PC-9 (cell line): ENCODE data around the gene EHBP1.

Source experiments
- EZH2 ChIP-seq: fragments of 200-600 bp; sonication (generic); IDR thresholded peaks from 2 replicates; pipeline ENCODE4 v1.8.0; 2017; ENCODE audit warnings: antibody characterized with exemption, low read depth
- TF ChIP-seq, protein P1 (sequence below): fragments of 200-600 bp; sonication (generic); conservative IDR thresholded peaks from 2 replicates; pipeline ENCODE4 v1.6.1; 2017; ENCODE audit warnings: mixed run types, antibody characterized with exemption, mild to moderate bottlenecking, moderate library complexity

DNA sequence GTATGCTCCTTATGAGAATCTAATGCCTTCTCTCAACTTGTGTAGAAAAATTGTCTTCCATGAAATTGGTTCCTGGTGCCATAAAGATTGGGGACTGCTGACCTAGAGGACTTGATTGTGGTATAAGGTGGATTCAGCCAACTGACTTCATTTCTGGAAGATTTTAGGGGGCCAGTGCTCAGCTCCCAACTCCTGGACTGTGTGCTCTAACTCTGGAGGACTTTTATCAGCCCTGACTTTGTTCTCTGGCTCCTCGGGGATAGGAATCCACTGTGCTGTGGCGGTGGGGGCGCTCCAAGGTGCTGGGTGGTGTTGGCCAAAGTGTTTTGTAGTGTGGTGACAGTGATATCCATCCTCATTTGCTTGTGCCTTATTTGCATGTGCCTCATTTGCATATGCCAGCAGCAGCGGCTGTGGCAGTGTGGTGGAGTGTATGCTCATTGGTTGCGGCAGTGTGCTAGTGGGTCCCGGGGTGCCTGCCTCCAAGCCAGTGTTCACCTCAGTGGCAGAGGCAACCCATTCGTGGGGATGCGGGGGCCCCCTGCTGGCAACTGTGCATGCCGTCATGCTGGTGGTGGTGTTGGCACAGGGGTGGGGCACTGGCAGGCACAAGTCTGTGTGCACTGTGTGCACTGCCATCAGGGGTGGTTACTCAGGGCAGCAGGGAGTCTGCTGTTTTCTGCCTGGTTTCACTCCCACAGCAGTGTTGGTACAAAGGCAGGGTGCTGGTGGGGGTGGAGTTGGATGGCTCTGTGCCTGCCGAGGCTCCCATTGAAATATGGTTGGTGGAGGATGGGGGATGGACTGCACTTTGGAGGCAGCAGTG is 19.6 kb downstream of the EHBP1 start:
- TF ChIP-seq, protein P1, sequence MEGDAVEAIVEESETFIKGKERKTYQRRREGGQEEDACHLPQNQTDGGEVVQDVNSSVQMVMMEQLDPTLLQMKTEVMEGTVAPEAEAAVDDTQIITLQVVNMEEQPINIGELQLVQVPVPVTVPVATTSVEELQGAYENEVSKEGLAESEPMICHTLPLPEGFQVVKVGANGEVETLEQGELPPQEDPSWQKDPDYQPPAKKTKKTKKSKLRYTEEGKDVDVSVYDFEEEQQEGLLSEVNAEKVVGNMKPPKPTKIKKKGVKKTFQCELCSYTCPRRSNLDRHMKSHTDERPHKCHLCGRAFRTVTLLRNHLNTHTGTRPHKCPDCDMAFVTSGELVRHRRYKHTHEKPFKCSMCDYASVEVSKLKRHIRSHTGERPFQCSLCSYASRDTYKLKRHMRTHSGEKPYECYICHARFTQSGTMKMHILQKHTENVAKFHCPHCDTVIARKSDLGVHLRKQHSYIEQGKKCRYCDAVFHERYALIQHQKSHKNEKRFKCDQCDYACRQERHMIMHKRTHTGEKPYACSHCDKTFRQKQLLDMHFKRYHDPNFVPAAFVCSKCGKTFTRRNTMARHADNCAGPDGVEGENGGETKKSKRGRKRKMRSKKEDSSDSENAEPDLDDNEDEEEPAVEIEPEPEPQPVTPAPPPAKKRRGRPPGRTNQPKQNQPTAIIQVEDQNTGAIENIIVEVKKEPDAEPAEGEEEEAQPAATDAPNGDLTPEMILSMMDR = no peak; the same call in 1 of the 2 replicates
- no peak for TF ChIP-seq EZH2
